B cell (primary cell): ENCODE results near the gene TSEN2. TPM values are rescaled to one million over a fixed set of nuclear protein-coding genes. Genes with fewer than 3 reads are reported as not detected.

Experiments used
- ATAC-seq: fragments of 200-7000 bp; cut with Tn5 transposase; one replicate; pipeline ENCODE4 v1.10.0; 2021; ENCODE audit warnings: low read depth, mild to moderate bottlenecking, moderate number of reproducible peaks, moderate library complexity
- CTCF ChIA-PET: fragments of 350-600 bp; sonication (Branson Sonifier 250); formaldehyde crosslinking; loops from one replicate; lab custom pipeline; 2021; ENCODE audit warnings: antibody characterized with exemption, inconsistent platforms; lab: Charles Lee
- POLR2A ChIA-PET: fragments of 350-600 bp; sonication (Branson Sonifier 250); formaldehyde crosslinking; loops from one replicate; lab custom pipeline; 2021; ENCODE audit warnings: antibody characterized with exemption; lab: Charles Lee
- DNase-seq: peaks from one replicate; pipeline ENCODE4 v3.0.0; 2013
- H2AFZ ChIP-seq: 2 replicates; pipeline ENCODE4 v1.6.1; 2012; ENCODE audit warnings: mild to moderate bottlenecking, low read depth, low read length; ENCODE audit not compliant: insufficient read depth, poor library complexity, severe bottlenecking
- H3K27ac ChIP-seq, 2 donors: 1 replicate in 1 of 2; 2 replicates in 1 of 2; pipeline ENCODE4 v1.5.1; 2012 to 2013; ENCODE audit warnings: low read length in 2 of 2, mild to moderate bottlenecking in 2 of 2, moderate library complexity in 1 of 2
- H3K27me3 ChIP-seq, 4 experiments: fragments of 200-600 bp in 1 of 4; sonication (generic) in 1 of 4; replicated peaks in 1 of 4; 1 replicate in 2 of 4; 2 replicates in 2 of 4; pipeline versions ENCODE4 v1.6.1 to v1.7.0; 2013 to 2016; ENCODE audit warnings: low read length in 3 of 4, mild to moderate bottlenecking in 2 of 4, mixed read lengths in 1 of 4, moderate library complexity in 1 of 4; ENCODE audit not compliant: insufficient read depth in 4 of 4, control insufficient read depth in 3 of 4; ENCODE audit errors: control extremely low read depth in 1 of 4
- H3K36me3 ChIP-seq, 2 experiments: replicated peaks in 1 of 2; 1 replicate in 1 of 2; 2 replicates in 1 of 2; pipeline versions ENCODE4 v1.6.1 to v1.7.1; 2013; ENCODE audit warnings: low read length in 1 of 2; ENCODE audit not compliant: insufficient read depth in 2 of 2, control insufficient read depth in 1 of 2; ENCODE audit errors: control extremely low read depth in 1 of 2, extremely low read depth in 1 of 2
- H3K4me1 ChIP-seq, 2 donors: fragments of 200-600 bp in 1 of 2; sonication (generic) in 1 of 2; 1 replicate in 1 of 2; 2 replicates in 1 of 2; pipeline versions ENCODE4 v1.5.1 to v1.6.1; 2013 to 2017; ENCODE audit warnings: low read length in 2 of 2; ENCODE audit not compliant: control insufficient read depth in 2 of 2, insufficient read depth in 2 of 2
- H3K4me2 ChIP-seq: replicated peaks from 2 replicates; pipeline ENCODE3; 2012; ENCODE audit warnings: mild to moderate bottlenecking, low read depth, low read length; ENCODE audit not compliant: poor library complexity, severe bottlenecking
- H3K4me3 ChIP-seq, 5 experiments: fragments of 200-600 bp in 1 of 5; sonication (generic) in 1 of 5; 1 replicate in 3 of 5; 2 replicates in 2 of 5; pipeline versions ENCODE4 v1.5.1 to v1.7.0; 2011 to 2016; ENCODE audit warnings: low read length in 4 of 5, mild to moderate bottlenecking in 4 of 5, low read depth in 2 of 5, control low read depth in 1 of 5, moderate library complexity in 1 of 5; ENCODE audit not compliant: insufficient read depth in 1 of 5; ENCODE audit errors: control extremely low read depth in 1 of 5, extremely low read depth in 1 of 5
- H3K79me2 ChIP-seq: fragments of 200-600 bp; sonication (generic); one replicate; pipeline ENCODE4 v1.6.0; 2016; ENCODE audit warnings: low read length; ENCODE audit not compliant: control insufficient read depth, insufficient read depth
- H3K9ac ChIP-seq: fragments of 200-600 bp; sonication (generic); 2 replicates; pipeline ENCODE4 v1.6.1; 2017; ENCODE audit warnings: mild to moderate bottlenecking, low read length, moderate library complexity
- H3K9me3 ChIP-seq, 3 donors: one replicate each; pipeline versions ENCODE4 v1.6.1 to v1.7.1; 2013; ENCODE audit warnings: low read length in 2 of 3; ENCODE audit not compliant: control insufficient read depth in 2 of 3, insufficient read depth in 1 of 3; ENCODE audit errors: control extremely low read depth in 1 of 3
- H4K20me1 ChIP-seq: 2 replicates; pipeline ENCODE4 v1.6.0; 2012; ENCODE audit warnings: mild to moderate bottlenecking, low read length; ENCODE audit not compliant: insufficient read depth, control insufficient read depth, poor library complexity, severe bottlenecking
- H3K27ac Mint-ChIP-seq: one replicate; pipeline ENCODE4 v1.8.0; 2021; ENCODE audit warnings: mixed read lengths
- H3K27me3 Mint-ChIP-seq: one replicate; pipeline ENCODE4 v1.8.0; 2021; ENCODE audit warnings: mixed read lengths
- H3K4me1 Mint-ChIP-seq: one replicate; pipeline ENCODE4 v1.8.0; 2021; ENCODE audit warnings: mixed read lengths
- H3K4me3 Mint-ChIP-seq: one replicate; pipeline ENCODE4 v1.8.0; 2021; ENCODE audit warnings: mixed read lengths
- H3K9me3 Mint-ChIP-seq: one replicate; pipeline ENCODE4 v1.8.0; 2022; ENCODE audit warnings: mixed read lengths; ENCODE audit not compliant: insufficient read depth
- CTCF ChIP-seq: fragments of 200-600 bp; IDR thresholded peaks from one replicate; pipeline ENCODE4 v1.8.0; 2022; ENCODE audit warnings: antibody characterized with exemption, mild to moderate bottlenecking
- EZH2 ChIP-seq: IDR thresholded peaks from 2 replicates; pipeline ENCODE4 v1.6.1; 2012; ENCODE audit warnings: borderline replicate concordance, low read depth, mild to moderate bottlenecking, moderate library complexity, low read length; ENCODE audit not compliant: insufficient read depth, poor library complexity, severe bottlenecking
- WGBS: methylation state at CpG from one replicate; pipeline ENCODE4 v1.1.5; 2013; ENCODE audit warnings: missing lambda C conversion rate; ENCODE audit not compliant: insufficient coverage; 5-methylcytosine and 5-hydroxymethylcytosine counted together
- intact Hi-C: fragments of 100-400 bp; cut with micrococcal nuclease; formaldehyde crosslinking; loops from one replicate; pipeline ENCODE4 v1.10.0; 2022
- polyA minus RNA-seq: library from RNA; depleted of rRNA, polyadenylated mRNA; stranded (reverse); fragments of >200 nt; gene quantifications from 2 replicates; pipeline ENCODE4 v1.2.3, GENCODE V29; 2012
- polyA plus RNA-seq: library from polyadenylated mRNA; depleted of rRNA; stranded (reverse); fragments of >200 nt; gene quantifications from 2 replicates; pipeline ENCODE4 v1.2.3, GENCODE V29; 2012
- total RNA-seq, 2 donors: library from RNA; stranded (reverse); fragments of 120-200 nt in 1 of 2; gene quantifications; 1 replicate in 1 of 2; 2 replicates in 1 of 2; pipeline versions ENCODE4 v1.2.3 to v1.2.4, GENCODE V29; 2013 to 2022

Gene TSEN2
- 17.6 and 17.9 TPM in 2 replicates for total RNA-seq
- 16.4 TPM for total RNA-seq (2013)
- polyA plus RNA-seq, result 13.2 and 13.4 TPM in 2 replicates
- 11.7 and 17.6 TPM in 2 replicates for polyA minus RNA-seq

- no peak for TF ChIP-seq EZH2
- no peak for TF ChIP-seq CTCF
- peaks cover 29% of the 10 kb centered on the region for H3K4me1 Mint-ChIP-seq
- H3K27me3 Mint-ChIP-seq, result no peaks in the 10 kb centered on the region
- H3K4me3 ChIP-seq, result peak within 1 kb of the TSS; percentile 75 to 88 (median 82)
- no peaks in the 10 kb centered on the region for H3K36me3 ChIP-seq
- peaks cover 9% of the 10 kb centered on the region for H3K79me2 ChIP-seq
- peak within 1 kb of the TSS; percentile 60 to 71 for H3K27ac ChIP-seq
- peaks cover 14 to 29% of the 10 kb centered on the region in 2 donors for H3K4me1 ChIP-seq
- H3K27me3 ChIP-seq, result no peaks in the 10 kb centered on the region
- intact Hi-C loops, result loop anchor here (1.0 to 5.0 kb wide), 5 partner anchors 73 to 1212 kb away; partner anchors contain the start of genes ATG7, MKRN2, RAF1 and TAMM41
- no peaks in the 10 kb centered on the region for H4K20me1 ChIP-seq
- H3K27ac Mint-ChIP-seq, result peak within 1 kb of the TSS; percentile 90
- H3K9me3 Mint-ChIP-seq, result no peaks in the 10 kb centered on the region
- peak within 1 kb of the TSS; percentile 83 for H3K9ac ChIP-seq
- no peaks in the 10 kb centered on the region for H3K9me3 ChIP-seq
- H2AFZ ChIP-seq, result peak within 1 kb of the TSS; percentile 94
- peak within 1 kb of the TSS; percentile 83 for H3K4me2 ChIP-seq
- under 1% methylated on average over 69 of the region's 69 CpGs for WGBS
- ChIA-PET POLR2A (interaction anchor here (0.6 kb wide), 1 partner anchor 638 kb away, joined by 3 read pairs; the partner anchor contains the start of gene TAMM41), CTCF (interaction anchor here (0.7 to 10.5 kb wide), 3 partner anchors 12 to 1105 kb away, joined by 3 to 200 read pairs (median 3); no protein-coding TSS in a partner anchor)
- peak; percentile 94 for ATAC-seq
- peak; percentile 98 for DNase-seq
- peak within 1 kb of the TSS; percentile 96 for H3K4me3 Mint-ChIP-seq
Observed at GRCh38 chr3:12484198-12484982, at the start of gene TSEN2. TSS of gene TSEN2 (plus strand) at chr3:12484480. CDS start at chr3:12489801, 5,321 bp downstream.
